Measurements from ENCODE around the gene ERC2. TPM values are rescaled to one million over a fixed set of nuclear protein-coding genes. Genes with fewer than 3 reads are reported as not detected.

The ERC2 gene
- total RNA-seq, 1 experiment from 2014 or later: 0.90 TPM

GRCh38 chr3:55875113-55875512, 593.2 kb downstream of the ERC2 start:
- BruUV-seq (replicated peaks): no TSS peak
- TF ChIP-seq CTCF (conservative IDR thresholded peaks at IDR 0.05; ENCODE audit: low read depth, low read length) (no peak), EZH2 (IDR thresholded peaks at IDR 0.05; ENCODE audit: borderline replicate concordance, low read depth, low read length, poor library complexity, severe bottlenecking) (no peak)
- CTCF ChIA-PET: no interaction called here
- peaks cover 8% of the 10 kb centered on the region for H3K4me1 ChIP-seq (ENCODE audit: insufficient read depth, low read length, poor library complexity, severe bottlenecking)
- H3K4me3 ChIP-seq (ENCODE audit: low read depth, low read length, poor library complexity, severe bottlenecking): no peak overlapping the region
- no peaks in the 10 kb centered on the region for H3K9me3 ChIP-seq (ENCODE audit: low read depth, low read length, poor library complexity, severe bottlenecking)
- H3K36me3 ChIP-seq (ENCODE audit: insufficient read depth, low read length, poor library complexity, severe bottlenecking): no peaks in the 10 kb centered on the region
- H3K27me3 ChIP-seq (replicated peaks; ENCODE audit: insufficient read depth, low read depth, low read length, poor library complexity): no peaks in the 10 kb centered on the region
- no peak for DNase-seq (ENCODE audit: low spot score)
- POLR2A ChIA-PET (ENCODE audit: low non-redundant PET): no interaction called here
- no peak overlapping the region for H3K27ac ChIP-seq (ENCODE audit: low read depth, low read length, poor library complexity, severe bottlenecking)
- intact Hi-C loops (cut with micrococcal nuclease; ENCODE audit: unreplicated experiment): no loop called here

GRCh38 chr3:55873523-55874254, 594.6 kb downstream of the ERC2 start:
- intact Hi-C loops (cut with micrococcal nuclease; ENCODE audit: unreplicated experiment): no loop called here
- Histone ChIP-seq H3K27me3 (replicated peaks; ENCODE audit: insufficient read depth, low read depth, low read length, poor library complexity) (no peaks in the 10 kb centered on the region), H3K36me3 (ENCODE audit: insufficient read depth, low read length, poor library complexity, severe bottlenecking) (no peaks in the 10 kb centered on the region), H3K4me3 (ENCODE audit: low read depth, low read length, poor library complexity, severe bottlenecking) (no peak overlapping the region), H3K27ac (ENCODE audit: low read depth, low read length, poor library complexity, severe bottlenecking) (no peak overlapping the region), H3K4me1 (ENCODE audit: insufficient read depth, low read length, poor library complexity, severe bottlenecking) (peaks cover 8% of the 10 kb centered on the region), H3K9me3 (ENCODE audit: low read depth, low read length, poor library complexity, severe bottlenecking) (no peaks in the 10 kb centered on the region)
- CTCF ChIA-PET: no interaction called here
- POLR2A ChIA-PET (ENCODE audit: low non-redundant PET): no interaction called here
- no peak for TF ChIP-seq EZH2 (IDR thresholded peaks at IDR 0.05; ENCODE audit: borderline replicate concordance, low read depth, low read length, poor library complexity, severe bottlenecking)
- TF ChIP-seq CTCF (conservative IDR thresholded peaks at IDR 0.05; ENCODE audit: low read depth, low read length): no peak
- no peak for DNase-seq (ENCODE audit: low spot score)
- no TSS peak for BruUV-seq (replicated peaks)

- Histone ChIP-seq H3K9me3 (ENCODE audit: low read depth, low read length, poor library complexity, severe bottlenecking) (no peaks in the 10 kb centered on the region), H3K4me3 (ENCODE audit: low read depth, low read length, poor library complexity, severe bottlenecking) (no peak overlapping the region), H3K27ac (ENCODE audit: low read depth, low read length, poor library complexity, severe bottlenecking) (no peak overlapping the region), H3K36me3 (ENCODE audit: insufficient read depth, low read length, poor library complexity, severe bottlenecking) (no peaks in the 10 kb centered on the region), H3K27me3 (replicated peaks; ENCODE audit: insufficient read depth, low read depth, low read length, poor library complexity) (no peaks in the 10 kb centered on the region), H3K4me1 (ENCODE audit: insufficient read depth, low read length, poor library complexity, severe bottlenecking) (no peaks in the 10 kb centered on the region)
- ChIA-PET POLR2A (ENCODE audit: low non-redundant PET) (no interaction called here), CTCF (no interaction called here)
- intact Hi-C loops (cut with micrococcal nuclease; ENCODE audit: unreplicated experiment): no loop called here
- no TSS peak for BruUV-seq (replicated peaks)
- no peak for DNase-seq (ENCODE audit: low spot score)
- TF ChIP-seq EZH2 (IDR thresholded peaks at IDR 0.05; ENCODE audit: borderline replicate concordance, low read depth, low read length, poor library complexity, severe bottlenecking): no peak
Observed at GRCh38 chr3:55870594-55870993, 597.7 kb downstream of the ERC2 start.

GRCh38 chr3:55868347-55868746, 599.9 kb downstream of the ERC2 start:
- Histone ChIP-seq H3K27ac (ENCODE audit: low read depth, low read length, poor library complexity, severe bottlenecking) (no peak overlapping the region), H3K9me3 (ENCODE audit: low read depth, low read length, poor library complexity, severe bottlenecking) (no peaks in the 10 kb centered on the region), H3K27me3 (replicated peaks; ENCODE audit: insufficient read depth, low read depth, low read length, poor library complexity) (no peaks in the 10 kb centered on the region), H3K4me1 (ENCODE audit: insufficient read depth, low read length, poor library complexity, severe bottlenecking) (no peaks in the 10 kb centered on the region), H3K36me3 (ENCODE audit: insufficient read depth, low read length, poor library complexity, severe bottlenecking) (no peaks in the 10 kb centered on the region), H3K4me3 (ENCODE audit: low read depth, low read length, poor library complexity, severe bottlenecking) (no peak overlapping the region)
- BruUV-seq (replicated peaks): no TSS peak
- TF ChIP-seq EZH2 (IDR thresholded peaks at IDR 0.05; ENCODE audit: borderline replicate concordance, low read depth, low read length, poor library complexity, severe bottlenecking) (no peak), CTCF (conservative IDR thresholded peaks at IDR 0.05; ENCODE audit: low read depth, low read length) (no peak)
- intact Hi-C loops (cut with micrococcal nuclease; ENCODE audit: unreplicated experiment): no loop called here
- ChIA-PET CTCF (no interaction called here), POLR2A (ENCODE audit: low non-redundant PET) (no interaction called here)
- no peak for DNase-seq (ENCODE audit: low spot score)

Measured in A673 (cell line).